Dermis blood vessel endothelial cell (primary cell): Measurements from ENCODE around the gene PPIF. TPM values are rescaled to one million over a fixed set of nuclear protein-coding genes. Genes with fewer than 3 reads are reported as not detected.

Experiments used
- DNase-seq: peaks from one replicate; pipeline ENCODE4 v3.0.0; 2010
- total RNA-seq: library from RNA; depleted of rRNA; stranded (reverse); fragments of >200 nt; gene quantifications from 2 replicates; pipeline ENCODE4 v1.2.3, GENCODE V29; 2014

Gene PPIF
- total RNA-seq, 1 donor from 2014 or later = 14.5 TPM

DNA sequence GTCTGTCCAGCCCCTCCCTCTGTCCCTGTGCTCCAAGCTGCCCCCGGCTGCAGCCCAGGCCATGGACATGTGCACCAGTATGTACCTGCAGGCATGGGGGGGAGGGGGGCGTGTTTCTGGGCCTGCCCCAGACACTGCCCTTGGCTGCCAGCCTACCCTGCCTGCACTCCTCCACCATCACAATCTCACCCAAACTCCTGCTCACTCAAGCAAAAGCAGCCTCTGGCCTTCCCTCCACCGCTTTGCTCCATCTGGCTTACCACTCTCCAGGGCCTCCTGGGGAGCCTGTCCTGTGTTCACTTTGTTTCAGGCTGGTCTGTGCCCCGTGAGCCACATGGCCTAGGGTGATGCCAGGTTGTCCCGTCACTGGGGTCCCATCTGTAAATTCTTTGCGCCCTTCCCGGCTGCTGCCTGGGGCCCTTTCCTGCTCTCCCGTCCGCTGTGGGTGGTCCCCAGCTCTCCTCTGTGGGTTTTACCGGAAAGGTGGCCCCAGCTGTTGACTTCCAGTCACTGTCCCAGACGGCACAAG lies 33.3 kb upstream of the PPIF start:
- DNase-seq = no peak

DNA sequence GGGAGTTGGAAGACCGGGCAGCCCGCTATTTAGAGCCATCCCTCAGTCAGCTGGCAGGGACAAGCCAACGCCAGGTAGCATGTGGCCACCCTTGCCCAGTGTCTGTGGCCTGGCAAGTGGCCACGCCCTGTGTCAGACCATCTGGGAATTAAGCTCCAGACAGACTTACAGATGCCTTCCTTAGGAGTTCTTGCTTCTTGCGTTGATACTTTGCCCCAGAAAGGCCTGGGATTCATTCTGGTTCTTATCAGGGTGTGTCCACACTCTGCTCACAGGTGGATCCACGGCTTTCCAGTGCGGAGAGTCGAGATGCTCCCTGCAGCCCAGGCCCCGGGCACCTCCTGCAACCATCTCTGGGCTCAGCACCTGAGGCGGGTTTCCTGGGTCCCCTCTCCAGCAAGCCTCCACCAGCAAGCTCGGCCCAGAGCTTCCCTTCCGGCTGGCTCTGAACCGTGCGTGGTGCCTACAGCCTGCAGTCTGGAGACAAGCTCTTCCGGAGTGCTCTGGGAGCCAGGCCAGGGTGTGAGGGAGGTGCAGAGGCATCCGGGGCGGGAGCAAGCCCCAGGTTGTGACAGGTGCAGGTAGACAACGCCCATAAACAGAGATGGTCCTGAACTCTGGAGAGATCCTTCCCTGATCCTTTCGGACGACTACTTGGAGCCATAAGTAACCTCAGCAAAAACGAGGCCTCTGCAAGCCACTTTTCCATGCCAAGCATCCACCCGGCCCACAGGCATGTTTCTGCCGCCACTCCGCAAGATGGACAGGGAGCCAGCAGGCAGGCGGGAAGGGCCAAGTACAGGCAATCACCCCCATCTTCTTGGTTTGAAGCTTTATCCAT lies 32.3 kb upstream of the PPIF start:
- DNase-seq = no peak

DNA sequence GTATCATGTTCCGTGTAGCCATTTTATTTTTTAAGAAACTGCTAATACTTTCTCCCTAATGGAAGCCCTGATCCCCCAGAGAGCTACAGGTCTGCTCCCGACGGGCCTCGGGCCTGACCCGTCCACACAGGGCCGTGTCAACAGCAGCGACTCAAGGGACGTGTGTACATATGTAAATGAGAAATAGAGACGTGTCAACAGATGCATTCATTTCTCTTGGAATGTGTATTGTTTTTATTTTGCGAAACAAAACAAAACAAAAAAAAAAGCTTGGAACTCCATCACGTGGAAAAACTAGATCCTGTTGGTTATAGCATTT lies 31.7 kb upstream of the PPIF start:
- no peak for DNase-seq

DNA sequence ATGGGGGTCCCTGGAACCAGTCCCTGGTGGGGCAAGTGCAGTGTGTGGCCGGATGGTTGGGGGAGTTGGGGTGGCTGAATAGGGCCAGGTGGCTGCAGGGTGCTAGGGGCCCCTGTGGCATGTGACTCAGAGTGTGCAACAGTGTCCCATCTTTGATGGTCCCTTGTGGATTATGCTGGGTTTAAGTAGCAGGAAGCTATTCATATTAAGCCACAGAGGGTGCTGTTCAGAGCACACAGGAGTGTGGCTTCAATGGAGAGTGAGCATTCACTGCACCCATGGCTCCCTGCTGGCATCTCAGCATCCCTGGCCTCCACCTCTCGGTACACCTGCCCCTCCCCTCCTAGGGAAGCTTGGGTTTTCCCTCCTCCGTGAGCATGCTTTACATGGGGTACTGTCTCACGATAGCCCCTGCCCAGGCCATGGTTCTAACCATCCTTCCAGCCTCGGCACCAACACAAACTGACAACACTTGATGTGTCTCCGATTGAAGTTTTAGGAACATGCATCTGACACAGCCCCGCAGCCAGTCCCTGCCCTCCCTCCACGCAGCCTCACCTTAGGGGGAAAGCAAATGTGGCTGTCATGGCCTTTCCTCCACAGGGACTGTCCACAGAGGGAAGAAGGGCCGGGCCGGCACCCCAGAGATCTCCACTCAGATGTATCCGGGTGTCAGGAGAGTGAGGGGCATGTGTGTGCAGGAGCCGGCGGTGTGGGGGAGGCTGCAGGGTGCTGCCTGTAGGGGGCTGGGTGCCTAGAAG lies 30.4 kb upstream of the PPIF start:
- peak; percentile 10 for DNase-seq

DNA sequence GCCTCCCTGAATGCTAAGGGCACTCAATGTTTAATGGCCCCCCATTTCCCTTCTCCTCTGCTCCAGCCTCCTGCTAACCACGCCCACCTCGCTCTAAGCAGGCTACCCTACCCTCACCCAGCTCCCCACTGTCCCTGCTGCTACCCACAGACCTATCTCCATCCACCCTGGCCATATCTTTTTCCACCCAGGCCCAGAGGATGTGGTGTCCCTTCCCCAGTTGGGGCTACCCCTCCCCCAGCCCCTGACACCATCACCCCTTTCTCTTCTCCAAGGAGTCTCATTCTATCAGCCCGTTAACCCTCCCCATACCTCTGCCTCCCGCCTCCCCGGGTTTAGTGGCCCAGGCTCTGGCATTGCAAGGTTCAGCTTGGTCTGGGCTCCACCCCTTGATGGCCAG lies 28.9 kb upstream of the PPIF start:
- DNase-seq = no peak

DNA sequence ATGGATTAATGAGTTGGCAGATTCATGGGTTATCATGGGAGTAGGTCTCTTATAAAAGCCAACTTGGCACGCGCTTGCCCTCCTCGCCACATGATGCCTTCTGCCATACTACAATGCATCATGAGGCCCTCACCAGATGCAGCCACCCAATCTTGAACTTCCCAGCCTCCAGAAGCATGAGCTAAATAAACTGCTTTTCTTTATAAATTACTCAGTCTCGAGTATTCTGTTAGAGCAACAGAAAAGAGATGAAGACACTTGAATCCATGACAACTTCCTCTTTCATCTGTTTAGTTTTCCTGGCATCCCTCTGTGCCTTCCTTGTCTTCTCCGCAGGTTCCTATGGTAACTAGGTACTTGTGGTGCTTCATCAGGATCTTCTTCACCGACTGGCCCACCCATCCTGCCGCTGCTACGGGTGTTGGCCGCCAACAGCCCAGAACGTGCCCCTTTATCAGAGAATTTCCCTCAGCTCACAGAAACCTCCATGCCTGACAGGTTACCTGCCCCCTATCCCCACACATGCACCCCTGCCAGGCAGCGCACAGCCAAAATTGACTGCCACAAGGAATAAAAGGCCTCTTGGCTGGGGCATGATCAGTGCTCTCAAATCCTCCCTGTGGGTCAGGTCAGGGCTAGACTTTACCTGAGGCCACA lies 28.0 kb upstream of the PPIF start:
- no peak for DNase-seq

DNA sequence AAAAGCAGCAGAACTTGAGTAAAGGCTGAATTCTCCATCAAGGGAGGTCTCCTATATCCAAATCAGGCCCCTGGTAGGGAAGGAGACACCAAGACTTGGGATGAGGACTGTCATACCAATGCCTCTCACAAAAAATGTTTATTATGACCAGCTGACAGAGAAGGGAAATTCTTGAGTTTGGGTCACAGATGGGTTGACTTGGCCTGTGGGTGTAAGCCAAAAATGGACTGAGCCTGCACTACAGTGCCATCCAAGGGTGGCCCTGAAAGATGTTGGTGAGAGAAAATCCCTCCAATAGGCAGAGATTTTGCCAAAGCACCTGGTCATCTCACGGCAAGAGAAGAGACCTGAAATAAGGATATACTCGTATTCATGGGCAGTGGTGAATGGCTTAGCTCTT lies 27.0 kb upstream of the PPIF start:
- no peak for DNase-seq

DNA sequence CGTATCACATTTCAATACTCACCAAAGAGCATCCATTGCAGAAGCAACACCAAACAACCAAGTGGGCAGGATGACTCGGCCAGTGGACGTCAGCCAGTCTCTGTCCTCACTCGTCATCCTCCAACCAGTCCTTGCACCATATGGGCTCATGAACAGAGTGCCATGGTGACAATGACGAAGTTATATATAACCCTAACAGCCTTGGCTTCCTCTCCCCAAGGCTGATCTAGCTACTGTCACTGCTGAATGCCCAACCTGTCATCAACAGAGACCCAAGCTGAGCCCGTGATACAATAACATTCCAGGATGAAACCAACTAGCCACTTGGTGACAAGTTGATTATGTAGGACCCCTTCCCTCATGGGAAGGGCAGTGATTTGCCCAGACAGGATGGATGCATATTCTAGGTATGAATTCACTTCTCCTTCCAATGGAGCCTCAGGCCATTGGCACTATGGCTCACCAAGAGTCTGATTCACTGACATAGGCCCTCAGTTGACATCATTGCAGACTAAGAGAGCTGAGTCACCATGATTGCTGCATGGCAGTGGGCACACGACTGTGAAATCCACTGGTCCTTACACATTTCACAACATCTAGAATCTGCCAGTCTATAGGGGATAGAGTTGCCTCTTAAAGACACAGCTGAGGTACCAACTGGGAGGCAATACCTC lies 26.3 kb upstream of the PPIF start:
- no peak for DNase-seq

DNA sequence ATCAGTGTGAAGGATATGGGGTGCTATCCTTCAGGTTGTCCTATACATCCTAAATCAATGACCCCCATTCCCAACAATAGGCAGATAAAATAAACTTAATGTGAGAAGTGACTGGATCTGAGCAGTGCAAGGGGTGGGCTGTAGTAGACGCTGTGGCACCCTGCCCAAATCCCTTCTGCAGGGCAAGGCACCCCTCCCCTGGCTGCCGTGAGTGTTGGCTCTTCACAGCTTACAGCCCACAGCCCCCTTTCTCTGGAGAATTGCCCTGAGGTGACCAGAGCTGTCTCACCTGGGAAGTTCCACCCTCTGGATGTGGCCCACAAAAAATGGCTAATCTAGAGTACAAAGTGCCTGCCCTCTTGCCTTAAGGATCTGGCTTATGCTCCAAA lies 25.8 kb upstream of the PPIF start:
- no peak for DNase-seq

DNA sequence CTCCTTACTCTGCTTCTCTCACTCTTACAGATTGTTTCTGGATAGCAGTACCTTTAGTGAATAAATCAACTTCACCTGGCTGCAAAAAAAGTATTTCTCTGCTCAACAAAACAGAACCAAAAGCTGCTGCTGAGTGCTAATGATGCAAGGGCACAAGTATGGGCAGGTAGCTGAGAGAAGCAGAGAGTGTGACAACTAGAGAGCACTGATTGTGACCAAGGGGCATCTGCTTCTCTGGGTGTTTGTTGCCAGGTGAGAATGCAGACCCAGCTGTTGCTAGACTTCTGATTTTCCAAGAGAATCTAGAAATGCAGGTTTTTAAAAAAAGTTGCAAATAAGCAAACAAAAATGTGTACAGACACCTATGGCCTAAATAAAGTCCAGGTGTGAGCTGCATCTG lies 25.3 kb upstream of the PPIF start:
- DNase-seq = no peak

DNA sequence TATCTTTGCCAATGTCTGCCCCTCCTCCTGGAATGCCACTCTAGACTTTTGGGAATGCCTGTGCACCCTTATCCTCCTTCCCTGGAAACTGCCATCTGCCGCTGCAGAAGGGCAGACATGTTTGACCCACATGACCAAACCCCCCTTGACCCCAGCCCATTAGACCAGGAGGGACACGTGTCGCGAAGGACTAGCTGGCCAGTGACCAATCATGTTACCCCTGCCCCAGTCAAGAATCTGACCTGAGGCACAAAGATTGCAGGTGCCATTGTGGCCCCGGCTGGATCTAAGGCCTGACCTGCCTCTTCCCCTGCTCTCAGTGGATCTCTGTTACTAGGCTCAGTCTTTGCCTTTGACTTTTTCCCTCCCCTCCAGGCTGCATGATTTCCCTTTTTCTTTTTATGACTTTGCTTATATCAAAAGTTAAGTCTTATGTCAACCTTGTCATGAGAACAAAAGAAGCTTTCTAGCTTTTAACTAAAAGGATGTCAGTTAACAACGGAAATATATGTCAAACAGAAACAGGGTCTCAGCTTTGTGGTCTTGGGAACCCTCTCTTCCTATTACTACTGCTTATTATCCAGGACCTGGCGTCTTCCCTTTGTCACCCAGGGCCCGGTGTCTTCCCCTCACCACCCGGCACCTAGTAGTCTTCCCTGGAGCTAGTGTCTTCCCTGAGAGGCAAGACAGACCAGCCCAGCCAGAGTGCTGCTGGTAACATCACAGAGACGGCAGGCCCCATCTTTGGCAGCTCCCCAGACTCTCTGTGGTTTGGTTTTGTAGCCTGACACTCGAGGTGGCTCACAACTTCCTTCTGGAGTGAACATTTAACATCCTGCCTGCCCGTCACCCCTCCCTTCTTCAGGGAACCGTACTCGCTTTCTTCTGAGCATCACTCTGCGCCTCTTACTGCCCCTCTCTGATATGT lies 24.4 kb upstream of the PPIF start:
- no peak for DNase-seq

DNA sequence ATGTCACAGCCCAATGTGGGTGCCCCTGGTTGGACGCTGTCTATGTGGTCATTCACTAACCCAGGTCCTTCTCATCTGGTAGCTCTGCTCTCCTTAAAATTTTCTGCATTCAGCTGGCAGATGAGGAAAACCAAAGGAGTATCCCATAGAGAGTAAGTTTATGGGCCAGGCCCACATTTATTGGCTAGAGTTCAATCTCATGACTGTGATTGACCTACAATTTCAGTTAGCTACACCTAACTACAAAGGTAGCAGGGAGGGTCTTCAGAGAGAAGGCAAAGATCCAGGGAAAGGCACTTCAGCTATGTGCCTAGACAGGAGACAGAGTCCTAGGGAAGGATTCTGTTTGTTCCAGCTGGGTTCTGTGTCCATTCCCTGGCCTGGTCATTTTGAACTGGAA lies 23.7 kb upstream of the PPIF start:
- DNase-seq = no peak

DNA sequence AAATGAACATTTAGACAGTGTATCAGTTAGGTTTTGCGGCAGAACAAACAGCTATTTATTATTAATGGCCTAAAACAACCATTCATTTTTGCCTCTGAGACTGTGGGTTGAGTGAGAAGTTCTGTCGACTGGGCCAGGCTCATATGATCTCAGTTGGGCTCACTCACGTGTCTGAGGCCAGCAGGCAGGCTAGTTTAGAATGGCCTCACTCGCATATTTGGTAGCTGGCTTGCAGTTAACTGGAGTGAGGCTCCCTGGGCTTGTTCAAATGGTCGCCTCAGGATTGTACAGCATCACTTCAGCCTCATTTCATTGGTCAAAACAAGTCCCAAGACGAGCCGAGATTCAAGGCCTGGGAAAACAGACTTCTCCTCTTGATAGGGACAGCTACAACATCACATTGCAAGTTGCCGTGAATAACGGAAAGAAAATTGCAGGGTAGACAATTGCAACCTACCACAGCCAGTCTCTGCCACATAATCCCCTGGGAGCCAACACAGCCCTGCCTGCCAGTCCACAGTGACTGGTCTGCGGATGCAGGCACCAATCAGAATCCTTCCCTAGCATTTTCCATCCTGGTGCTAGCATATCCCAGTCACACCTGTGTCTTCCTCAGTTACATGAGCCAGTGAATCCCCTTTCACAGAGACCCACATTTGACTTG lies 23.1 kb upstream of the PPIF start:
- DNase-seq = no peak

DNA sequence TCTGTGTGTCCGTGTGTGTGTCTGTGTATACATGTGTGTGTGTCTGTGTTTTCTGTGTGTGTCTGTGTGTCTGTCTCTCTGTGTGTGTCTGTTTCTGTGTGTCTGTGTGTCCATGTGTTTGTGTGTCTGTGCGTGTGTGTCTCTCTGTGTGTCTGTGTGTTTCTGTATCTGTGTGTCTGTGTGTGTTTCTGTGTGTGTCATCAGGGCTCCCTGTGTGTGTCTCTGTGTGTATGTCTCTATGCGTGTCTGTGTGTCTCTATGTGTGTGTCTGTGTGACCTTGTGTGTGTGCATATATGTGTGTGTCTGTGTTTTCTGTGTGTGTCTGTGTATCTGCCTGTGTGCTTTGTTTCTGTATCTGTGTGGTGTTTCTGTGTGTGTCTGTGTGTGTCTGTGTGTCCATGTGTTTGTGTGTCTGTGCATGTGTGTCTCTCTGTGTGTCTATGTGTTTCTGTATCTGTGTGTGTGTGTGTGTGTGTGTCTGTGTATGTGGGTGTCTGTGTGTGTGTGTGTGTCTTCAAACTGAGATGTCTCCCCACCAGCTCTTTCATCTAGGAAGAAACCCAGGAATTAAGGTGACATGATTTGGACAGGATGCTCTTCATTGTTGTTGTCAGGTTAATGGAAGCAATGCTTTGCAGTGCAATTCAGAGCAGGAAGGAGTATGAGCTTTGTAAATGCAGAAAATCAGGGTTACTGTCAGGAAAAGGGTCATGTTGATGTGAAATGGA lies 20.7 kb upstream of the PPIF start:
- DNase-seq = no peak

DNA sequence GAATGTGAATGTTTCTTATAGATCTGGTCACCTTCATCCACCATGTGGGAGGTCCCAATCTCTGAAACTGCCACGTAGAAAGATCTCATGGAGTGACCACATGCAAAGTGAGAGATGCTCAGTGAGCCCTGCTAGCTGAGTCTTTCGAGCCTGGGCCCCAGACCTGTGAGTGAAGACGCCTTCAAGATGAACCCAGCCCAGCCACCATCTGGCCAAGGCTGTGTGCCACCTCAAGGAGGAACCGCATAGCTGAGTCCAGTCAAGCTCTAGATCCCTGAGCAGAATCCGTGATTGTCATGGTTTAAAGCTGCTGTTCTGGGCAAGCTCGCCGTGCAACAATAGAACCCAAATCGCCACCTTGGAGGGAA lies 20.2 kb upstream of the PPIF start:
- DNase-seq = no peak

DNA sequence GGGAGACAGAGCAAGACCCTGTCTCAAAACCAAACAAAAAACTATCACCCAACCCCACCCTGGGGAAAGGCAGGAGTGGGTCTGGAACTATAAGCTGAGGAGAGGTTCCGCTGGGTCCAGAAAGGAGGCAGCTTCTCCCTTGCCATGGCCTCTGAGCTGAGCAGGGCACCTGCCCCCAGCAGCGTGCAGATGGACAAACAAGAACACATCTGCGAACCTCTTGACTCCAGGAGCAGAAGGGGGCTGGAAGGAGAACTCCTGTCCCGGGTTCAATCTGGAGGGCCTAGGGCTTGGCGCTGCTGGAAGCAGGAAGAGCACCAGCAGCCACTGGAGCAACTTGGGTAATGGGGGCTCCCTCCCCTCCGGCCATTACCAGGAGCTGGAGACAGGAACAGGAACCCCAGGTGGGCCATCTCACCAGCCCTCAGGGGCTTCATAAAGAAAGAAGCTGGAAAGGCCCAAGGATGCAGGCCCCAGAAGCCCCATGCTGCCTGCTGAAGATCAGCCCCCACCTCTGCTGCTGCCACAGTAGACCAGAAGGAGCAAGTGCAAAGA lies 19.0 kb upstream of the PPIF start:
- DNase-seq = no peak

DNA sequence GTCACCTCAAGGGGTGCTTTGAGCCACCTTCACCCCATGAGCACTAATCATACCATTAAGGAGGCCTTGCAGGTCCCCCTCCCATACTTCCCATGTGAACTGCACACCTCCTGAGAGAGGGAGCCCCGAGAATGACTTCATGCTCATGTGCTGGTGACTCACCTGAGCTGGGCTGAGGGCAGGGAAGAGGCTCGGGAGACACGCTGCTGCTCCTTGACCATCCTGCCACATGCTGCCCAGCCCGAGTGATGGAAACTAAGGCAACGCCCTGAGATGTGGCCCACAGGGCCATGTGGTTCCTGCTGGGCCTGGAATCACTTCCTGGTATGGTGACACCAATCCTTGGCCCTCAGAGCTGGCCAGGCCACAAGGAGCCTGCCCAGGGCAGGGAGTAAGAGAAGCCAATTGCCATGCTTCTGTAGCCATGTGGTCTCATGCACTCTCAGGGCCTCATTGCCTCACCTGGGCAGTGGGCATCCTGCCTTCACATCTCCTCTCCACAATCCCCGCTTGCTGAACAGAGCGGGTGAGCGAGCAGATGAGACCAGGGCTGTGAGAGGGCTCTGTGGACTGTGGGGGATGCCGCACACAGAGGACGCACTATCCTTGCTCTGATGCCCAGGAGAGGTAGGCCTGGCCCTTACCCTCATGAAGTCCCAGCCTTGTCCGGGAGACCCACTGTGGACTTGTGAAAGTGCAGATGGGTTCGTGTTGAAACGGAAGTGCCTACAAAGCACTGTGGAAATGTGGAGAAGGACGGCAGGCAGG lies 18.3 kb upstream of the PPIF start:
- no peak for DNase-seq

DNA sequence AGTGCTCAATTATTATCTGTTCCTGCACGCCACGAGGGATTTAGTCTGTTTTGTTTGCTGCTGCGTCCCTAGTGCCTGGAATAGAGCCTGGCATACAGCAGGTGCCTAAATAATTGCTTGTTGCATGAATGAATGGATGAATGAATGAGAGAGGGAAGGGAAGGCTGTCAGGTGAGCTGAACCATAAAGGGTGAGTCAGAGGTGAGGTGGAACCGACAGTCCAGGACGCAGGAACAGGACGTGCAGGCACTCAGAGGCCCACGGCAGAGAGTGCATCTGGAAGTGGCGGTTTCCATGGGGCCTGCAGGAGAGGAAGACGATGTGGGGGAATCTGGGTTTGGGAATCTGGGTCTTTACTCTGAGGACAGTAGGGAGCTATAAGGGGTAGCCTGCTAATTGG lies 17.7 kb upstream of the PPIF start:
- no peak for DNase-seq

DNA sequence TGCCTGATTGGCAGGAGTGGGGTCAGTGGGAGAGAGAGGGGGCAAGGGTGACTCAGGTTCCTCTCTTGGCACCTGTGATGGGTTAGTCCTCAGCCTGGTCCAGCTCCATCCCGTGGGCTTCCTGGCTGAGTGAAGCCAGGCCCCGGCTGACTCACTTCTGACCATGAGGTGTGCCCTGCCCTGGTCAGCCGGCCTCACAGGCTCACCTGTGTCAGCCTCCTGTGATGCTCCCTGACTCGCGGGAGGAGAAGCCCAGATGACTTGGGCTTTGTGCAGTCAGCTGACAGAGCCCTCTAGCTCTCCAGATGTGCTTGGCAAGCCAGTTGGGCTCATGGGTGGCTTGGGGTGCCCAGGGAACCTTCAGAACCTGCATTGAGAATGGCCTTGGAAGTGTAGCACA lies 16.0 kb upstream of the PPIF start:
- no peak for DNase-seq

DNA sequence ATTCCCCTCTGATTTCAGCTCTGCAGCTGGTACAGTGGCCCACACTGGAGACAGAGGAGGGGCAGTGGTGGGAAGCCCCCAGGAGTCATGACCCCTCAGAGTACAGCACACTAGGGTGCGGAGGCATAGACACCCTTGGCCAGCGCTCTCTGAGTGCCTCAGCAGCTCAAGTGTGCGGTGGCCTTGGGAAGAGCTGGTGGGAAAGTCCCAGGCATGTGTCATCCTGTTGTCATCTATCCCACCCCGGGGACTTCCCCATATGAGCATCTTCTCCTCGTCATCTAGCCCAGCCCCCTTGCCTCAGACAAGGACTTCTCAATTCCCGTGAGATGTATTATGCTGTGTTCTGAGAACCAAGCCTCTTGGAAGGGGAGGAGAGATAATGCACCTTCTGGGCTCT lies 15.6 kb upstream of the PPIF start:
- DNase-seq = peak; percentile 40
